ENCODE measurements around the gene NDUFA7. TPM values are rescaled to one million over a fixed set of nuclear protein-coding genes. Genes with fewer than 3 reads are reported as not detected.

NDUFA7 gene
- total and polyA plus RNA-seq, 2 of the 13 experiments (the other 11 are each of a cell fraction or from before 2014, with no cell fraction given): 64.5 to 71.5 TPM

DNA sequence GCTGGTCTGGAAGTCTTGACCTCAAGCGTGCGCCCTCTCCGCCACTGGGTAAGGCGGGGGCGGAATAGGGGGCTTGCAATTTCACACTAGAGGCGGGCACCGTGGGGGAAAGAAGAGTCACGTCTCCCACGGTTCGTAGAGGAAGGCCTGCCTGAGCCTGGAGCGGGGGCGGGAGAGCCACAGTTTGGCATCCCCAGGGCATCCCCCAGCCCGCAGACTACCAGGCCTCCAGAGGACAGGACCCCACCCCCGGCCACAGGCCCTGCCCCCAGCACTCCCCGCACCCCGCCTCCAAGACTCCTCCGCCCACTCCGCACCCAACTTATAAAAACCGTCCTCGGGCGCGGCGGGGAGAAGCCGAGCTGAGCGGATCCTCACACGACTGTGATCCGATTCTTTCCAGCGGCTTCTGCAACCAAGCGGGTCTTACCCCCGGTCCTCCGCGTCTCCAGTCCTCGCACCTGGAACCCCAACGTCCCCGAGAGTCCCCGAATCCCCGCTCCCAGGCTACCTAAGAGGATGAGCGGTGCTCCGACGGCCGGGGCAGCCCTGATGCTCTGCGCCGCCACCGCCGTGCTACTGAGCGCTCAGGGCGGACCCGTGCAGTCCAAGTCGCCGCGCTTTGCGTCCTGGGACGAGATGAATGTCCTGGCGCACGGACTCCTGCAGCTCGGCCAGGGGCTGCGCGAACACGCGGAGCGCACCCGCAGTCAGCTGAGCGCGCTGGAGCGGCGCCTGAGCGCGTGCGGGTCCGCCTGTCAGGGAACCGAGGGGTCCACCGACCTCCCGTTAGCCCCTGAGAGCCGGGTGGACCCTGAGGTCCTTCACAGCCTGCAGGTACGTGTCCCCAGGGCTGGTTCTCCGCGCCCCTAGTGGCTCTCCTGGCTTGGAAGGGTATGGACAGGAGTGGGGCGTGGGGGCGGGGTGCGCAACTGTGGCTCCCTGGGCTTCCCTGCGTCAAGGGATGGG lies 42.9 kb upstream of the NDUFA7 start, which contains the start of gene ANGPTL4 (continued):
- TF ChIP-seq, protein P1, sequence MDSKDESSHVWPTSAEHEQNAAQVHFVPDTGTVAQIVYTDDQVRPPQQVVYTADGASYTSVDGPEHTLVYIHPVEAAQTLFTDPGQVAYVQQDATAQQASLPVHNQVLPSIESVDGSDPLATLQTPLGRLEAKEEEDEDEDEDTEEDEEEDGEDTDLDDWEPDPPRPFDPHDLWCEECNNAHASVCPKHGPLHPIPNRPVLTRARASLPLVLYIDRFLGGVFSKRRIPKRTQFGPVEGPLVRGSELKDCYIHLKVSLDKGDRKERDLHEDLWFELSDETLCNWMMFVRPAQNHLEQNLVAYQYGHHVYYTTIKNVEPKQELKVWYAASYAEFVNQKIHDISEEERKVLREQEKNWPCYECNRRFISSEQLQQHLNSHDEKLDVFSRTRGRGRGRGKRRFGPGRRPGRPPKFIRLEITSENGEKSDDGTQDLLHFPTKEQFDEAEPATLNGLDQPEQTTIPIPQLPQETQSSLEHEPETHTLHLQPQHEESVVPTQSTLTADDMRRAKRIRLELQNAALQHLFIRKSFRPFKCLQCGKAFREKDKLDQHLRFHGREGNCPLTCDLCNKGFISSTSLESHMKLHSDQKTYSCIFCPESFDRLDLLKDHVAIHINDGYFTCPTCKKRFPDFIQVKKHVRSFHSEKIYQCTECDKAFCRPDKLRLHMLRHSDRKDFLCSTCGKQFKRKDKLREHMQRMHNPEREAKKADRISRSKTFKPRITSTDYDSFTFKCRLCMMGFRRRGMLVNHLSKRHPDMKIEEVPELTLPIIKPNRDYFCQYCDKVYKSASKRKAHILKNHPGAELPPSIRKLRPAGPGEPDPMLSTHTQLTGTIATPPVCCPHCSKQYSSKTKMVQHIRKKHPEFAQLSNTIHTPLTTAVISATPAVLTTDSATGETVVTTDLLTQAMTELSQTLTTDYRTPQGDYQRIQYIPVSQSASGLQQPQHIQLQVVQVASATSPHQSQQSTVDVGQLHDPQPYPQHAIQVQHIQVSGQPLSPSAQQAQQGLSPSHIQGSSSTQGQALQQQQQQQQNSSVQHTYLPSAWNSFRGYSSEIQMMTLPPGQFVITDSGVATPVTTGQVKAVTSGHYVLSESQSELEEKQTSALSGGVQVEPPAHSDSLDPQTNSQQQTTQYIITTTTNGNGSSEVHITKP (CRISPR knock-in tag; IDR thresholded peaks at IDR 0.05; ENCODE audit: low read depth): no peak
- no peak for TF ChIP-seq KLF6 (CRISPR knock-in tag; IDR thresholded peaks at IDR 0.05)
- TF ChIP-seq ZSCAN22 (CRISPR knock-in tag; IDR thresholded peaks at IDR 0.05): no peak; the same call in 1 of the 2 replicates
- TF ChIP-seq NKX3-1 (CRISPR knock-in tag; IDR thresholded peaks at IDR 0.05): no peak
- TF ChIP-seq ZNF275 (CRISPR knock-in tag; IDR thresholded peaks at IDR 0.05; ENCODE audit: borderline replicate concordance): no peak
- TF ChIP-seq ZNF749 (CRISPR knock-in tag; IDR thresholded peaks at IDR 0.05; ENCODE audit: borderline replicate concordance): no peak
- TF ChIP-seq ZNF160 (CRISPR knock-in tag; IDR thresholded peaks at IDR 0.05): 0 out of 2 replicates have a peak, but pooled peaks have one; percentile 26
- 0 out of 2 replicates have a peak, but pooled peaks have one; percentile 40 for TF ChIP-seq PAWR (CRISPR knock-in tag; IDR thresholded peaks at IDR 0.05; ENCODE audit: borderline replicate concordance)
- no peak; the same call in 1 of the 2 replicates for TF ChIP-seq MTF2 (CRISPR knock-in tag; IDR thresholded peaks at IDR 0.05; ENCODE audit: borderline replicate concordance)
- TF ChIP-seq AHR (CRISPR knock-in tag; IDR thresholded peaks at IDR 0.05): no peak
- no peak for TF ChIP-seq ZBTB26 (CRISPR knock-in tag; IDR thresholded peaks at IDR 0.05; ENCODE audit: borderline replicate concordance)
- TF ChIP-seq ZFAT (CRISPR knock-in tag; conservative IDR thresholded peaks at IDR 0.05): no peak
- no peak for TF ChIP-seq DNMT1 (CRISPR knock-in tag; IDR thresholded peaks at IDR 0.05)
- no peak for TF ChIP-seq ZNF670 (CRISPR knock-in tag; IDR thresholded peaks at IDR 0.05; ENCODE audit: borderline replicate concordance)
- TF ChIP-seq TAF15 (IDR thresholded peaks at IDR 0.05; ENCODE audit: low read depth, low read length, poor library complexity, severe bottlenecking): no peak
- no peak for TF ChIP-seq MBNL3 (CRISPR knock-in tag; conservative IDR thresholded peaks at IDR 0.05)
- no peak for TF ChIP-seq EHMT2 (IDR thresholded peaks at IDR 0.05; ENCODE audit: borderline replicate concordance, low read depth, low read length)
- 0 out of 2 replicates have a peak, but pooled peaks have one; percentile 65 for TF ChIP-seq ZFP36L1 (CRISPR knock-in tag; IDR thresholded peaks at IDR 0.05)
- no peak for TF ChIP-seq ZNF496 (CRISPR knock-in tag; IDR thresholded peaks at IDR 0.05; ENCODE audit: insufficient replicate concordance)

All from HepG2 (cell line).